Tracheal epithelial cell (primary cell): Measurements from ENCODE around the gene NUDT6. TPM values are rescaled to one million over a fixed set of nuclear protein-coding genes. Genes with fewer than 3 reads are reported as not detected.

Experiments used
- total RNA-seq: library from RNA; depleted of rRNA; stranded (reverse); fragments of >200 nt; gene quantifications from 2 replicates; pipeline ENCODE4 v1.2.1, GENCODE V29; 2014

NUDT6 gene
- total RNA-seq = 5.8 and 10.9 TPM in 2 replicates

DNA sequence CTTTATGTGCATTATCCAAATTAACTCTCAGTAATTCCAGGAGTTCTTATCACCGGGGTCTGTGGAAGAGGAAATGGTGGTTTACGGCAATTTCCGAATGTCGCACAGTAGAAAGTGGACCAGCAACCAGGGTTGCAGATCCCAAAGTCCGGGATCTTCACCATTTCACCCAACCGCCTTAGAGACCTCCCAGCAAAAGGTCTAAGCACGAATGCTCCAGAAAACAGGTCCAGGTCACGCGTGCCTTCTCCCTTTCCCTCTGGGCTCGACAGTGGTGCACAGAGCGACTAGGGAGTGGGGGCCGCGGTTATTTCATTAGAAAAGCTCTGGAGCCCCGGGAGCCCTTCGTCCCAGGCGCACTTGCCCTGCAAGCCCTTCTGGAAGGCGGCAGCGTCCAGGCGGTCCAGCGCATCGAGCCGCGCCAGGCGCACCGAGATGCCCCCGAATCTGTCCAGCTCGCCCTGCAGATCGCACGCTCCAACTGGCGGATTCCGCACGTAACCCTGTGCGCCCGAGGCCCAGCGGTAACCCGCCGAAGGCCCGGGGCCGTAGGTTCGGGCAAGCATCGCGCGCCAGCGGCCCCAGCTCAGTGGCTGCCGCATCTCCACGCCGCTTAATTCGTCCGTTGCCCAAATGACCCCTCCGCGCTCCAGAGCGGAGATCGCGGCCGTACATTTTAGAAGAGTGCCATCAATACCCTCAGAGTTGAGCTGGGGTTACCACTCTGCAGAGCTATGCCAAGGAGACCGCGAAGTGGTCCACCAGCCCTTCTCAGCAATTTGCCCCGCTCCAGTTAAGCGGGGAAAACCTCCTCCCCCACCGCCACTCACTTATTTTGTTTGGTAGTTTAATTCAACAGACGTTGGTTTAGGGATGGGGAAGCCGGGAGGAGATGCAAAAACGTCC, at the start of gene NUDT6:
Gene NUDT6 (minus strand): TSS at position 627 of the 906 bp plus-strand sequence. CDS start 25 bp downstream, at position 602.

Other genes with a start within 250 kb of the NUDT6 start
- gene BBS12, start 189.9 kb downstream of the NUDT6 start, total RNA-seq = 3.1 and 4.0 TPM in 2 replicates
- gene FGF2, start 95.8 kb downstream of the NUDT6 start, total RNA-seq = 6.0 and 8.0 TPM in 2 replicates